ENCODE measurements around the gene HS3ST6. TPM values are rescaled to one million over a fixed set of nuclear protein-coding genes. Genes with fewer than 3 reads are reported as not detected.

HS3ST6 gene
- total and polyA plus RNA-seq, 2 donors (not counting 3 experiments of a cell fraction or from before 2014, with no cell fraction given) = not detected

DNA sequence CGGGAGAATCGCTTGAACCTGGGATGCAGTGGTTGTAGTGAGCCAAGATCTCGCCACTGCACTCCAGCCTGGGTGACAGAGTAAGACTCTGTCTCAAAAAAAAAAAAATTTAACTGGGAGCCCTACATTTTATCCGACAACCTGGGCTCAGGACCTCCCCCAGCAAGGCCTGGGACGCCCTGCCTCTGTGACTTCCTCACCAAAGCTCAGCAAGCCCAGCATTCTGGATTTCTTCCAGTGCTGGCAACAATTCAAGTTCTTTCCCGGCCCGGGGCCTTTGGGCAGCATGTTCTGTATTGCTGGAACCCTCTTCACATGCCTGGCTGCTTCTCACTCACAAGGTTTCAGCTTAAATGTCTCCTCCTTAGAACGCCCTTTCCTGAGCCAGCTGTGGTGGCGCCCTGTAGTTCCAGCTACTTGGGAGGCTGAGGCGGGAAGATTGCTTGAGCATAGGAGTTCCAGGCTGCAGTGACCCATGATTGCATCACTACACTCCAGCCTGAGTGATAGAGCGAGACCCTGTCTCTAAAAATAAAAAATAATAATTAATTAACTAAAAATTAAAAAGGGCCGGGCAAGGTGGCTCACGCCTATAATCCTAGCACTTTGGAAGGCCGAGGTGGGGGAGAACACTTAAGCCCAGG lies 30.4 kb downstream of the HS3ST6 start:
- H3K9ac ChIP-seq (replicated peaks; ENCODE audit: extremely low read depth, insufficient read depth, low read length) = no peak overlapping the region
- dilution Hi-C loops (cut with MboI; ENCODE audit: extremely low pct_ligation_motif_present, low sequenced_read_pairs) = no loop called here
- TF ChIP-seq GATA2 (IDR thresholded peaks at IDR 0.05; ENCODE audit: insufficient read depth, insufficient read length, low read depth, low read length) = no peak
- TF ChIP-seq MYC (IDR thresholded peaks at IDR 0.05; ENCODE audit: low read depth, low read length) = no peak
- TF ChIP-seq, protein P1, sequence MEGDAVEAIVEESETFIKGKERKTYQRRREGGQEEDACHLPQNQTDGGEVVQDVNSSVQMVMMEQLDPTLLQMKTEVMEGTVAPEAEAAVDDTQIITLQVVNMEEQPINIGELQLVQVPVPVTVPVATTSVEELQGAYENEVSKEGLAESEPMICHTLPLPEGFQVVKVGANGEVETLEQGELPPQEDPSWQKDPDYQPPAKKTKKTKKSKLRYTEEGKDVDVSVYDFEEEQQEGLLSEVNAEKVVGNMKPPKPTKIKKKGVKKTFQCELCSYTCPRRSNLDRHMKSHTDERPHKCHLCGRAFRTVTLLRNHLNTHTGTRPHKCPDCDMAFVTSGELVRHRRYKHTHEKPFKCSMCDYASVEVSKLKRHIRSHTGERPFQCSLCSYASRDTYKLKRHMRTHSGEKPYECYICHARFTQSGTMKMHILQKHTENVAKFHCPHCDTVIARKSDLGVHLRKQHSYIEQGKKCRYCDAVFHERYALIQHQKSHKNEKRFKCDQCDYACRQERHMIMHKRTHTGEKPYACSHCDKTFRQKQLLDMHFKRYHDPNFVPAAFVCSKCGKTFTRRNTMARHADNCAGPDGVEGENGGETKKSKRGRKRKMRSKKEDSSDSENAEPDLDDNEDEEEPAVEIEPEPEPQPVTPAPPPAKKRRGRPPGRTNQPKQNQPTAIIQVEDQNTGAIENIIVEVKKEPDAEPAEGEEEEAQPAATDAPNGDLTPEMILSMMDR (IDR thresholded peaks at IDR 0.05; ENCODE audit: extremely low read depth in 1 of 2, insufficient read depth in 1 of 2, low read depth in 1 of 2, low read length in 2 of 2) = no peak
- TF ChIP-seq POLR2AphosphoS5 (IDR thresholded peaks at IDR 0.05; ENCODE audit: insufficient read depth, low read depth, low read length) = no peak
- TF ChIP-seq, protein P2, sequence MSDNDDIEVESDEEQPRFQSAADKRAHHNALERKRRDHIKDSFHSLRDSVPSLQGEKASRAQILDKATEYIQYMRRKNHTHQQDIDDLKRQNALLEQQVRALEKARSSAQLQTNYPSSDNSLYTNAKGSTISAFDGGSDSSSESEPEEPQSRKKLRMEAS (IDR thresholded peaks at IDR 0.05; ENCODE audit: insufficient read depth, insufficient read length) = no peak
- TF ChIP-seq EZH2 (IDR thresholded peaks at IDR 0.05; ENCODE audit: borderline replicate concordance, low read depth, low read length, severe bottlenecking) = no peak
- TF ChIP-seq POLR2A (IDR thresholded peaks at IDR 0.05; ENCODE audit: low read depth, low read length) = no peak
- no peak for TF ChIP-seq FOS (IDR thresholded peaks at IDR 0.05; ENCODE audit: borderline replicate concordance, insufficient read depth, low read length)
- TF ChIP-seq JUN (IDR thresholded peaks at IDR 0.05; ENCODE audit: borderline replicate concordance, insufficient read depth, insufficient read length, low read depth) = no peak
- H3K4me3 ChIP-seq (replicated peaks in 1 of 3; ENCODE audit: insufficient read depth in 1 of 3, low read depth in 1 of 3, low read length in 3 of 3) = no peak overlapping the region
- peaks cover 3 to 4% of the 10 kb centered on the region in 2 experiments for H3K27me3 ChIP-seq (ENCODE audit: control insufficient read depth in 2 of 2, insufficient read depth in 2 of 2, low read length in 2 of 2)
- H3K27ac ChIP-seq (ENCODE audit: insufficient read depth, low read depth, low read length) = no peak overlapping the region
- no peaks in the 10 kb centered on the region for H3K9me3 ChIP-seq (replicated peaks; ENCODE audit: control insufficient read depth, insufficient read depth, low read length)
- H4K20me1 ChIP-seq (replicated peaks; ENCODE audit: control insufficient read depth, extremely low read depth, insufficient read depth, low read length) = no peaks in the 10 kb centered on the region
- no TSS peak for BruUV-seq (replicated peaks)
- CTCF ChIA-PET = no interaction called here
- H3K4me1 ChIP-seq (ENCODE audit: control insufficient read depth, extremely low read depth, insufficient read depth, low read length) = no peaks in the 10 kb centered on the region
- POLR2A ChIA-PET = no interaction called here
- no peaks in the 10 kb centered on the region for H3K9me1 ChIP-seq (replicated peaks; ENCODE audit: control insufficient read depth, extremely low read depth, insufficient read depth, low read length)
- no peaks in the 10 kb centered on the region for H3K36me3 ChIP-seq (ENCODE audit: control insufficient read depth in 2 of 2, extremely low read depth in 1 of 2, insufficient read depth in 2 of 2, low read length in 2 of 2)
- intact Hi-C loops (cut with micrococcal nuclease) = no loop called here
- FAIRE-seq = no peak
- H3K79me2 ChIP-seq (ENCODE audit: control insufficient read depth, insufficient read depth, low read length) = no peaks in the 10 kb centered on the region
- no peak overlapping the region for H2AFZ ChIP-seq (ENCODE audit: low read depth, low read length)
- no peak for DNase-seq (ENCODE audit: low read depth, low spot score)
- H3K4me2 ChIP-seq (ENCODE audit: insufficient read depth, low read length) = no peak overlapping the region
